Natural killer cell (primary cell): ENCODE data around the gene RBM15B. TPM values are rescaled to one million over a fixed set of nuclear protein-coding genes. Genes with fewer than 3 reads are reported as not detected.
A peak's percentile ranks its signal among the peaks of the same experiment; 100 is the strongest.

Source experiments
- ATAC-seq, 3 donors: fragments of 150-1000 bp in 2 of 3; fragments of 200-7000 bp in 1 of 3; cut with Tn5 transposase; 1 replicate in 1 of 3; 2 replicates in 2 of 3; pipeline ENCODE4 v1.10.0; 2021; ENCODE audit warnings: mild to moderate bottlenecking in 2 of 3, moderate library complexity in 2 of 3
- DNase-seq, 2 donors: peaks; one replicate each; pipeline versions ENCODE4 v3.0.0 to v3.0.0-alpha.2; 2013 to 2021; ENCODE audit warnings: mixed read lengths in 1 of 2
- H3K27ac ChIP-seq: one replicate; pipeline ENCODE4 v1.5.1; 2013; ENCODE audit warnings: mild to moderate bottlenecking, low read length
- H3K27me3 ChIP-seq: one replicate; pipeline ENCODE4 v1.6.1; 2013; ENCODE audit warnings: low read length; ENCODE audit not compliant: control insufficient read depth, insufficient read depth
- H3K36me3 ChIP-seq: one replicate; pipeline ENCODE4 v1.6.1; 2013; ENCODE audit warnings: low read length; ENCODE audit not compliant: control insufficient read depth, insufficient read depth
- H3K4me1 ChIP-seq: one replicate; pipeline ENCODE4 v1.6.1; 2013; ENCODE audit warnings: low read length; ENCODE audit not compliant: control insufficient read depth, insufficient read depth
- H3K4me3 ChIP-seq: one replicate; pipeline ENCODE4 v1.5.1; 2013; ENCODE audit warnings: low read length
- H3K9me3 ChIP-seq: one replicate; pipeline ENCODE4 v1.6.1; 2013; ENCODE audit warnings: low read length; ENCODE audit not compliant: control insufficient read depth, insufficient read depth
- H3K27ac Mint-ChIP-seq, 2 donors: one replicate each; pipeline ENCODE4 v1.8.0; 2022; ENCODE audit warnings: mild to moderate bottlenecking in 2 of 2, mixed read lengths in 2 of 2, moderate library complexity in 1 of 2
- H3K27me3 Mint-ChIP-seq, 2 donors: one replicate each; pipeline ENCODE4 v1.8.0; 2022; ENCODE audit warnings: low read depth in 2 of 2, mixed read lengths in 2 of 2
- H3K36me3 Mint-ChIP-seq: one replicate; pipeline ENCODE4 v1.8.0; 2022; ENCODE audit warnings: mixed read lengths
- H3K4me1 Mint-ChIP-seq, 2 donors: one replicate each; pipeline ENCODE4 v1.8.0; 2022; ENCODE audit warnings: mixed read lengths in 2 of 2
- H3K4me3 Mint-ChIP-seq: one replicate; pipeline ENCODE4 v1.8.0; 2022; ENCODE audit warnings: mild to moderate bottlenecking, moderate library complexity, mixed read lengths
- H3K9me3 Mint-ChIP-seq, 2 donors: one replicate each; pipeline ENCODE4 v1.8.0; 2022; ENCODE audit warnings: mixed read lengths in 2 of 2
- WGBS: methylation state at CpG from one replicate; pipeline ENCODE4 v1.1.7; 2013; ENCODE audit warnings: missing lambda C conversion rate; ENCODE audit not compliant: insufficient coverage; 5-methylcytosine and 5-hydroxymethylcytosine counted together
- intact Hi-C: fragments of 100-400 bp; cut with micrococcal nuclease; formaldehyde crosslinking; loops from one replicate; pipeline ENCODE4 v1.14.2; 2022
- total RNA-seq, 4 donors: library from RNA; stranded (reverse); fragments of 120-200 nt in 1 of 4; gene quantifications; one replicate each; pipeline versions ENCODE4 v1.2.3 to v1.2.4, GENCODE V29; 2013 to 2022
- TF ChIP-seq, protein P1 (sequence below): fragments of 200-600 bp; IDR thresholded peaks from one replicate; pipeline ENCODE4 v1.8.0; 2022; ENCODE audit warnings: antibody characterized with exemption

Gene RBM15B
- total RNA-seq, 3 donors from 2014 or later (not counting 1 experiment from before 2014, with no cell fraction given): 23.7 to 29.0 (median 28.6) TPM

DNA sequence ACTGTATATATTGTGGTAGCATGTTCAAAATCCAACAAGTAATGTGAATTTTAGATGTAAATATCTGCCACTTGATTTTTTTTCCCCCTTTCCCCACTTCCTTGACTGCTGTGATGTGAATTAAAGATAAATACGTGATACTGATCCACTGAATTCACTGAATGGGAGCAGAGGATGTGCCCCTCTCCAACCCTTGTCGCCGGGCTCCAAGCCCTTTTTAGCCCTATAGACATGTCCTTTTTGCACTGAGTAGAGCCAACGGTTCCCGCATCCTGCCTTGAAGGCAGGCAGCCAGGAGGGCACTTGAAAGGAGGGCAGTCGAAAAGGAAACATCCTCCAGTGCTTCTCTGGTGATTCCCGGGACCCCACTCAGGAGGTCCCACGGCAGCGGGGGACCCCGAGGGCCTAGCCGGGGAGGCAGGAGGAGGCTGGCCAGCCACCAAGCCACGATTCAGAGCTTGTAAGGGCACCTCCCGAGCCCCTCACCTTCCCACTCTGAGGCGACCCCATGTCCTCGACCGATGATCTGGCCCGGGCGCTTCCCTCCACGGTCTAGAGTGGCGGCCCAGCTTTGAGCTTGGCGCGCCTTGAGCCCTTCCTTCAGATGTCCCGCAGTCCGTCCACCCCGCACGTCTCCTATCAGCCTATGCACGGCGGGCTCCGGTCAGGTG, 6.9 kb upstream of the RBM15B start:
- Mint-ChIP-seq H3K36me3 (no peaks in the 10 kb centered on the region), H3K4me3 (peak overlapping the region; percentile 97), H3K27me3 (no peaks in the 10 kb centered on the region), H3K27ac (peak overlapping the region; percentile 96 to 98), H3K4me1 (peaks cover 39 to 41% of the 10 kb centered on the region in 2 donors), H3K9me3 (no peaks in the 10 kb centered on the region)
- H3K4me3 ChIP-seq: peak overlapping the region; percentile 81
- H3K27me3 ChIP-seq: no peaks in the 10 kb centered on the region
- TF ChIP-seq, protein P1, sequence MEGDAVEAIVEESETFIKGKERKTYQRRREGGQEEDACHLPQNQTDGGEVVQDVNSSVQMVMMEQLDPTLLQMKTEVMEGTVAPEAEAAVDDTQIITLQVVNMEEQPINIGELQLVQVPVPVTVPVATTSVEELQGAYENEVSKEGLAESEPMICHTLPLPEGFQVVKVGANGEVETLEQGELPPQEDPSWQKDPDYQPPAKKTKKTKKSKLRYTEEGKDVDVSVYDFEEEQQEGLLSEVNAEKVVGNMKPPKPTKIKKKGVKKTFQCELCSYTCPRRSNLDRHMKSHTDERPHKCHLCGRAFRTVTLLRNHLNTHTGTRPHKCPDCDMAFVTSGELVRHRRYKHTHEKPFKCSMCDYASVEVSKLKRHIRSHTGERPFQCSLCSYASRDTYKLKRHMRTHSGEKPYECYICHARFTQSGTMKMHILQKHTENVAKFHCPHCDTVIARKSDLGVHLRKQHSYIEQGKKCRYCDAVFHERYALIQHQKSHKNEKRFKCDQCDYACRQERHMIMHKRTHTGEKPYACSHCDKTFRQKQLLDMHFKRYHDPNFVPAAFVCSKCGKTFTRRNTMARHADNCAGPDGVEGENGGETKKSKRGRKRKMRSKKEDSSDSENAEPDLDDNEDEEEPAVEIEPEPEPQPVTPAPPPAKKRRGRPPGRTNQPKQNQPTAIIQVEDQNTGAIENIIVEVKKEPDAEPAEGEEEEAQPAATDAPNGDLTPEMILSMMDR: no peak
- intact Hi-C loops: loop anchor here (2.0 to 10.0 kb wide), 2 partner anchors 811 to 1029 kb away; partner anchors contain the start of genes CYB561D2, NPRL2 and TMEM115
- under 1% methylated on average over 29 of the region's 29 CpGs for WGBS
- ATAC-seq (peak; percentile 6 to 31 (median 19)), DNase-seq (peak in 1 of 2 donors; percentile 51)
- peaks cover 37% of the 10 kb centered on the region for H3K4me1 ChIP-seq
- peaks cover 17% of the 10 kb centered on the region for H3K36me3 ChIP-seq
- H3K9me3 ChIP-seq: no peaks in the 10 kb centered on the region
- H3K27ac ChIP-seq: peak overlapping the region; percentile 85

DNA sequence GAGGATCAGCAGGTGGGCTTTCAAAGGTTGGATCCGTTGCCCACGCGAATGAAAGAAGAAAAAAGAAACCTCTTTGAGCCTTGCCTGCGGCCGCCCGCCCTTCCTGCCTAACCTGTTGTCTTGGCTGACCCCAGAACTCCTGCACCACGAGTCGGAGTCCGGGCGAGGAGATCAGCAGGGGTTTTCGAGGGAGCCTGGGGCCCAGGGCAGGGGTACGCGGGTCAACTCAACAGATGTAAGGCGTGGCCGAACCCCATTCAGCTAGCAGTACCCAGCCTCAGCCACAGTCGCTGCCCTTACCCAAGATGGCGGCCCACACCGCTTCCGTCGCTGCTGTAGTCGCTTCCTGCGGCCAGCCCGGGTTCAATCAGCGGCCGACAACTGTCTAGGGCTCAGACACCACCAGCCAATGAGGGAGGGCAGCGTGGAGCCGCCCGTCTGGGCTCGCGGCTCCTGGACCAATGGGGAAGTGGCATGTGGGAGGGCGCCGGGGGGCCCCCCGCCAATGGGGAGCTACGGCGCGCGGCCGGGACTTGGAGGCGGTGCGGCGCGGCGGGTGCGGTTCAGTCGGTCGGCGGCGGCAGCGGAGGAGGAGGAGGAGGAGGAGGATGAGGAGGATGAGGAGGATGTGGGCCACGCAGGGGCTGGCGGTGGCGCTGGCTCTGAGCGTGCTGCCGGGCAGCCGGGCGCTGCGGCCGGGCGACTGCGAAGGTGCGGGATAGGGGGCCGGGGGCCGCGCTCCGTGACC, 6.2 kb upstream of the RBM15B start, which contains the start of gene MANF:
MANF (plus strand) TSS at position 566 of the 748 bp plus-strand sequence; CDS start at position 618, 52 bp downstream.
- peak within 1 kb of the TSS; percentile 97 for H3K4me3 Mint-ChIP-seq
- H3K36me3 ChIP-seq: peaks cover 17% of the 10 kb centered on the region
- peak; percentile 93 to 98 (median 94) for ATAC-seq
- H3K9me3 ChIP-seq: no peaks in the 10 kb centered on the region
- peak within 1 kb of the TSS; percentile 96 to 98 for H3K27ac Mint-ChIP-seq
- H3K4me1 ChIP-seq: peaks cover 34% of the 10 kb centered on the region
- H3K4me3 ChIP-seq: peak within 1 kb of the TSS; percentile 81
- no peaks in the 10 kb centered on the region for H3K9me3 Mint-ChIP-seq
- intact Hi-C loops: loop anchor here (2.0 to 10.0 kb wide), 3 partner anchors 417 to 1030 kb away; partner anchors contain the start of genes CYB561D2, NPRL2 and TMEM115
- TF ChIP-seq, protein P1: peak; percentile 10
- peaks cover 45 to 46% of the 10 kb centered on the region in 2 donors for H3K4me1 Mint-ChIP-seq
- under 1% methylated on average over 65 of the region's 65 CpGs for WGBS
- peak within 1 kb of the TSS; percentile 85 for H3K27ac ChIP-seq
- no peaks in the 10 kb centered on the region for H3K27me3 ChIP-seq
- no peaks in the 10 kb centered on the region for H3K36me3 Mint-ChIP-seq
- H3K27me3 Mint-ChIP-seq: no peaks in the 10 kb centered on the region
- DNase-seq: peak; percentile 96 to 98

DNA sequence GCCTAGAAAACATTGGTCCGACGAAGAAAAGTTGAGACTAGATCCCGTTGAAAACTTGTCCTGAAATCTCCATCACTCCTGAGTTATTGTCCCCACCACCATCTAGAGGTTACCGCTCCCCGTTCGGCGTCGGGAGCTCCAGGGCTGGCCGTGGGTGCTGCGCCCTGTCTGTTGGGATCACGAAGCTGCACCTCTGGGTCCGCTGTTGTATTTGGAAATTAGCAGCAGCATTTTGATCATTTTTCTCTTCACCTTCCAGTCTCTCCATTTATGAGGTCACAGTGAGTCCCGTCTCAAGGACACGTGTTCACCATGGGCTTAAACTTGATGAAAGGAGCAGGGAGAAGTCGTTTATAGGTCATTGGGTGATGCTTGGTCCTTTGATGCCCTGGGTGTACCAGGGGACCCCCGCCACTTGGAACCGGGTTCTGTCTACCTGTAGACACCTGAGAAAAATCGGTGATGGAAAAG, 5.4 kb upstream of the RBM15B start:
- H3K4me3 Mint-ChIP-seq: peak overlapping the region; percentile 97
- ATAC-seq (no peak), DNase-seq (no peak)
- no peaks in the 10 kb centered on the region for H3K9me3 Mint-ChIP-seq
- no peaks in the 10 kb centered on the region for H3K27me3 ChIP-seq
- H3K4me3 ChIP-seq: peak overlapping the region; percentile 52
- H3K4me1 Mint-ChIP-seq: peaks cover 46 to 48% of the 10 kb centered on the region in 2 donors
- no peaks in the 10 kb centered on the region for H3K9me3 ChIP-seq
- TF ChIP-seq, protein P1: no peak
- intact Hi-C loops: loop anchor here (2.0 to 10.0 kb wide), 3 partner anchors 417 to 1031 kb away; partner anchors contain the start of genes CYB561D2, NPRL2 and TMEM115
- no peaks in the 10 kb centered on the region for H3K27me3 Mint-ChIP-seq
- peak overlapping the region; percentile 64 for H3K27ac ChIP-seq
- H3K27ac Mint-ChIP-seq: peak overlapping the region; percentile 96 to 98
- no peaks in the 10 kb centered on the region for H3K36me3 Mint-ChIP-seq
- WGBS: 4% methylated on average over 18 of the region's 18 CpGs
- peaks cover 20% of the 10 kb centered on the region for H3K36me3 ChIP-seq
- H3K4me1 ChIP-seq: peaks cover 41% of the 10 kb centered on the region
